ENCODE results near the gene SOCS4. TPM values are rescaled to one million over a fixed set of nuclear protein-coding genes. Genes with fewer than 3 reads are reported as not detected.

The SOCS4 gene
- total RNA-seq, 2 donors from 2014 or later: 28.0 to 32.0 TPM

GRCh38 chr14:55065411-55065810, 38.4 kb downstream of the SOCS4 start:
- no peak for DNase-seq
- Histone ChIP-seq H3K27ac (ENCODE audit: low read depth, low read length) (no peak overlapping the region), H3K9me3 (ENCODE audit: control insufficient read depth, low read length) (no peaks in the 10 kb centered on the region), H3K36me3 (ENCODE audit: control insufficient read depth, insufficient read depth, low read length) (peaks cover 73% of the 10 kb centered on the region), H3K9ac (ENCODE audit: extremely low read depth, low read length, poor library complexity, severe bottlenecking) (no peak overlapping the region), H3K27me3 (ENCODE audit: control insufficient read depth, insufficient read depth, low read length, poor library complexity, severe bottlenecking) (no peaks in the 10 kb centered on the region), H3K4me3 (ENCODE audit: low read length) (no peak overlapping the region), H3K4me1 (ENCODE audit: control insufficient read depth, insufficient read depth, low read length) (no peaks in the 10 kb centered on the region)
- Mint-ChIP-seq H3K27me3 (ENCODE audit: insufficient read depth) (no peaks in the 10 kb centered on the region), H3K27ac (no peak overlapping the region), H3K9me3 (no peaks in the 10 kb centered on the region), H3K36me3 (ENCODE audit: low read depth) (peaks cover 64% of the 10 kb centered on the region), H3K4me3 (no peak overlapping the region), H3K4me1 (peaks cover 8% of the 10 kb centered on the region)
- 94% methylated on average over 2 of the region's 2 CpGs; no CpG with 5 or more reads in 1 of the 2 experiments for whole genome bisulfite sequencing, 2 experiments (ENCODE audit: insufficient coverage in 1 of 2, insufficient read length in 1 of 2)
- TF ChIP-seq CTCF (conservative IDR thresholded peaks at IDR 0.05): no peak

- no peak for DNase-seq
- no peaks in the 10 kb centered on the region for H3K27me3 ChIP-seq (ENCODE audit: control insufficient read depth, insufficient read depth, low read length, poor library complexity, severe bottlenecking)
- no peaks in the 10 kb centered on the region for H3K4me1 ChIP-seq (ENCODE audit: control insufficient read depth, insufficient read depth, low read length)
- H3K4me1 Mint-ChIP-seq: peaks cover 8% of the 10 kb centered on the region
- no peak overlapping the region for H3K4me3 Mint-ChIP-seq
- WGBS, 2 experiments (ENCODE audit: insufficient coverage in 1 of 2, insufficient read length in 1 of 2): 95 to 100% methylated on average over 1 of the region's 1 CpG
- no peaks in the 10 kb centered on the region for H3K27me3 Mint-ChIP-seq (ENCODE audit: insufficient read depth)
- H3K9me3 Mint-ChIP-seq: no peaks in the 10 kb centered on the region
- no peak for TF ChIP-seq CTCF (conservative IDR thresholded peaks at IDR 0.05)
- H3K4me3 ChIP-seq (ENCODE audit: low read length): no peak overlapping the region
- H3K36me3 ChIP-seq (ENCODE audit: control insufficient read depth, insufficient read depth, low read length): peaks cover 65% of the 10 kb centered on the region
- H3K9ac ChIP-seq (ENCODE audit: extremely low read depth, low read length, poor library complexity, severe bottlenecking): no peak overlapping the region
- H3K36me3 Mint-ChIP-seq (ENCODE audit: low read depth): peaks cover 56% of the 10 kb centered on the region
- H3K27ac Mint-ChIP-seq: no peak overlapping the region
- H3K27ac ChIP-seq (ENCODE audit: low read depth, low read length): no peak overlapping the region
- H3K9me3 ChIP-seq (ENCODE audit: control insufficient read depth, low read length): no peaks in the 10 kb centered on the region
Observed at GRCh38 chr14:55066223-55066622, 39.2 kb downstream of the SOCS4 start.

- H3K4me3 Mint-ChIP-seq: no peak overlapping the region
- H3K4me3 ChIP-seq (ENCODE audit: low read length): no peak overlapping the region
- H3K4me1 Mint-ChIP-seq: peaks cover 11% of the 10 kb centered on the region
- H3K36me3 Mint-ChIP-seq (ENCODE audit: low read depth): peaks cover 17% of the 10 kb centered on the region
- no peaks in the 10 kb centered on the region for H3K27me3 Mint-ChIP-seq (ENCODE audit: insufficient read depth)
- WGBS, 2 experiments (ENCODE audit: insufficient coverage in 1 of 2, insufficient read length in 1 of 2): 93 to 94% methylated on average over 4 of the region's 4 CpGs
- H3K36me3 ChIP-seq (ENCODE audit: control insufficient read depth, insufficient read depth, low read length): peaks cover 18% of the 10 kb centered on the region
- DNase-seq: no peak
- no peak overlapping the region for H3K9ac ChIP-seq (ENCODE audit: extremely low read depth, low read length, poor library complexity, severe bottlenecking)
- H3K27ac ChIP-seq (ENCODE audit: low read depth, low read length): no peak overlapping the region
- no peaks in the 10 kb centered on the region for H3K9me3 Mint-ChIP-seq
- no peaks in the 10 kb centered on the region for H3K4me1 ChIP-seq (ENCODE audit: control insufficient read depth, insufficient read depth, low read length)
- no peaks in the 10 kb centered on the region for H3K9me3 ChIP-seq (ENCODE audit: control insufficient read depth, low read length)
- H3K27me3 ChIP-seq (ENCODE audit: control insufficient read depth, insufficient read depth, low read length, poor library complexity, severe bottlenecking): no peaks in the 10 kb centered on the region
- no peak for TF ChIP-seq CTCF (conservative IDR thresholded peaks at IDR 0.05)
- no peak overlapping the region for H3K27ac Mint-ChIP-seq
Observed at GRCh38 chr14:55070981-55071411, 44.0 kb downstream of the SOCS4 start.
